Measurements from ENCODE around the gene DPF3. TPM values are rescaled to one million over a fixed set of nuclear protein-coding genes. Genes with fewer than 3 reads are reported as not detected.

DPF3 gene
- total RNA-seq, 3 donors from 2014 or later (not counting 1 experiment from before 2014, with no cell fraction given), result 1.4 to 1.8 (median 1.4) TPM

DNA sequence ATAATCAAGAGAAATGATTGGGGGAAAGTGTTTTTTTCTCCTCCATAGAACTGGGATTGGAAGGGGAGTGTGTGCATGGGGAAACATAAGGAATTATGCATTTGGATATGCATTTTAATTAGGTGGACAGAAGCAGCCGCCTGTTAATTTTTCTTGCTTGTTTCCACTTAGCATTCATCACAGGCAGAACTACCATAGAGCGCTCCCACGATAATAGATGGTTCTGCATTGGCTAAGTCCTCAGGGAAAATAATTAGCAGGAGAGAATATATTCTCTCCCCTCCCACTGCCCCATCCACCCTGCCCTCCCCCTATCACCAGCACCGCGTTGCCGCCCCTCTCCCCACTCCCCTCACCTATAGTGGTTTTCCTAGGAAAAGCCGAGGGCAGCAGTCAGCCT is 11.4 kb downstream of the DPF3 start:
- Mint-ChIP-seq H3K4me1 (peaks cover 23 to 35% of the 10 kb centered on the region in 2 donors), H3K27me3 (ENCODE audit: low read depth in 2 of 2) (peaks cover 10 to 18% of the 10 kb centered on the region in 2 donors), H3K4me3 (no peak overlapping the region), H3K9me3 (no peaks in the 10 kb centered on the region), H3K36me3 (no peaks in the 10 kb centered on the region), H3K27ac (no peak overlapping the region)
- ATAC-seq, result no peak
- no peak for DNase-seq
- Histone ChIP-seq H3K27ac (ENCODE audit: low read length) (no peak overlapping the region), H3K4me3 (ENCODE audit: low read length) (no peak overlapping the region), H3K4me1 (ENCODE audit: control insufficient read depth, insufficient read depth, low read length) (peaks cover 32% of the 10 kb centered on the region), H3K27me3 (ENCODE audit: control insufficient read depth, insufficient read depth, low read length) (no peaks in the 10 kb centered on the region), H3K36me3 (ENCODE audit: control insufficient read depth, insufficient read depth, low read length) (no peaks in the 10 kb centered on the region), H3K9me3 (ENCODE audit: control insufficient read depth, insufficient read depth, low read length) (no peaks in the 10 kb centered on the region)
- TF ChIP-seq, protein P1, sequence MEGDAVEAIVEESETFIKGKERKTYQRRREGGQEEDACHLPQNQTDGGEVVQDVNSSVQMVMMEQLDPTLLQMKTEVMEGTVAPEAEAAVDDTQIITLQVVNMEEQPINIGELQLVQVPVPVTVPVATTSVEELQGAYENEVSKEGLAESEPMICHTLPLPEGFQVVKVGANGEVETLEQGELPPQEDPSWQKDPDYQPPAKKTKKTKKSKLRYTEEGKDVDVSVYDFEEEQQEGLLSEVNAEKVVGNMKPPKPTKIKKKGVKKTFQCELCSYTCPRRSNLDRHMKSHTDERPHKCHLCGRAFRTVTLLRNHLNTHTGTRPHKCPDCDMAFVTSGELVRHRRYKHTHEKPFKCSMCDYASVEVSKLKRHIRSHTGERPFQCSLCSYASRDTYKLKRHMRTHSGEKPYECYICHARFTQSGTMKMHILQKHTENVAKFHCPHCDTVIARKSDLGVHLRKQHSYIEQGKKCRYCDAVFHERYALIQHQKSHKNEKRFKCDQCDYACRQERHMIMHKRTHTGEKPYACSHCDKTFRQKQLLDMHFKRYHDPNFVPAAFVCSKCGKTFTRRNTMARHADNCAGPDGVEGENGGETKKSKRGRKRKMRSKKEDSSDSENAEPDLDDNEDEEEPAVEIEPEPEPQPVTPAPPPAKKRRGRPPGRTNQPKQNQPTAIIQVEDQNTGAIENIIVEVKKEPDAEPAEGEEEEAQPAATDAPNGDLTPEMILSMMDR (IDR thresholded peaks at IDR 0.05), result no peak
- WGBS (ENCODE audit: insufficient coverage), result 90% methylated on average over 7 of the region's 7 CpGs
- intact Hi-C loops (cut with micrococcal nuclease), result no loop called here

DNA sequence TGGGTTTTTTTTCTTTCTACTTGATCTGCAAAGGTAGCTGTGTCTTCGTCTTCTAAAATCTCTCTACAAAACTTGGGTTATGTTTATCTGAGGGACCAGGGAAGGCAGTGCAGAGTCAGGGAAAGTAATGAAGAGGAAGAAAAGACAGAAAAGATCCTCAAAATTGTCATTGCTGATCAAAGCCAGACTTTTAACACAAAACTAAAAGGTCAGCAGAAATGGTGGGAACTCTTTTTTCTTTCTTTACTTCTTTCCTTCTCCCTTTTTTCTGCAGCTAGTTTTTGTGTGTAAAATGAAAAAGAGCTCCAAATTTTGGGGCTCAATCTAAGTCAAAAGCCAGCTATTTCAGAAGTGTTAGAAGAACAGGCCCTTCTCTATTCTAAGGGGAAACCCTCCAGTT is 11.9 kb downstream of the DPF3 start:
- 100% methylated on average over 1 of the region's 1 CpG for WGBS (ENCODE audit: insufficient coverage)
- no peak overlapping the region for H3K27ac Mint-ChIP-seq
- H3K27me3 ChIP-seq (ENCODE audit: control insufficient read depth, insufficient read depth, low read length), result no peaks in the 10 kb centered on the region
- ATAC-seq, result no peak
- peaks cover 32% of the 10 kb centered on the region for H3K4me1 ChIP-seq (ENCODE audit: control insufficient read depth, insufficient read depth, low read length)
- no peak overlapping the region for H3K4me3 ChIP-seq (ENCODE audit: low read length)
- no peaks in the 10 kb centered on the region for H3K9me3 ChIP-seq (ENCODE audit: control insufficient read depth, insufficient read depth, low read length)
- H3K4me1 Mint-ChIP-seq, result peaks cover 23 to 35% of the 10 kb centered on the region in 2 donors
- no peaks in the 10 kb centered on the region for H3K36me3 ChIP-seq (ENCODE audit: control insufficient read depth, insufficient read depth, low read length)
- no peak overlapping the region for H3K27ac ChIP-seq (ENCODE audit: low read length)
- intact Hi-C loops (cut with micrococcal nuclease), result no loop called here
- H3K4me3 Mint-ChIP-seq, result no peak overlapping the region
- no peak for DNase-seq
- H3K27me3 Mint-ChIP-seq (ENCODE audit: low read depth in 2 of 2), result peaks cover 14 to 15% of the 10 kb centered on the region in 2 donors
- TF ChIP-seq, protein P1 (IDR thresholded peaks at IDR 0.05), result no peak
- H3K36me3 Mint-ChIP-seq, result no peaks in the 10 kb centered on the region
- no peaks in the 10 kb centered on the region for H3K9me3 Mint-ChIP-seq

DNA sequence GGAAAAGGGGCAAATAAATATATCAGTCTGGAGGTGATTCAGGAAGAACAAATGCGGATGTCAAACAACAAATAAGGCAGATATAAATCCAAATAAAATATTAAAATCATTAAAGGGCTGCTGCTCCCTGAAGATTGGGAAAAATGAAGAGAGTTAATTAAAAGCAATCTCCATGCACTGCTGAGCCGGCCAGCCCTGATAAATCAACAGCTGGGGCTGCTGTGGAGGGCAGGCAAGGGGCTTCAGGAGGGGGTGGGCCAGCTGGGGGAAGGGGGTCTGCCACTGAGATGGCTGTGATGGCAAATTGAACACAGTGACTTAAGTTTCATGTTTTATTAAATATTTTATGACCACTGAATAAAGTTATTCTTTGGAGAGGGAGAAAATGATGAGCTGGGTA is 12.4 kb downstream of the DPF3 start:
- H3K4me3 Mint-ChIP-seq, result no peak overlapping the region
- ATAC-seq (no peak), DNase-seq (no peak)
- Histone ChIP-seq H3K4me1 (ENCODE audit: control insufficient read depth, insufficient read depth, low read length) (peaks cover 32% of the 10 kb centered on the region), H3K9me3 (ENCODE audit: control insufficient read depth, insufficient read depth, low read length) (no peaks in the 10 kb centered on the region), H3K4me3 (ENCODE audit: low read length) (no peak overlapping the region), H3K27me3 (ENCODE audit: control insufficient read depth, insufficient read depth, low read length) (no peaks in the 10 kb centered on the region), H3K27ac (ENCODE audit: low read length) (no peak overlapping the region), H3K36me3 (ENCODE audit: control insufficient read depth, insufficient read depth, low read length) (no peaks in the 10 kb centered on the region)
- H3K4me1 Mint-ChIP-seq, result peaks cover 23 to 35% of the 10 kb centered on the region in 2 donors
- H3K36me3 Mint-ChIP-seq, result no peaks in the 10 kb centered on the region
- TF ChIP-seq, protein P1 (IDR thresholded peaks at IDR 0.05), result no peak
- H3K9me3 Mint-ChIP-seq, result no peaks in the 10 kb centered on the region
- whole genome bisulfite sequencing (ENCODE audit: insufficient coverage), result 100% methylated on average over 1 of the region's 2 CpGs
- peaks cover 14 to 19% of the 10 kb centered on the region in 2 donors for H3K27me3 Mint-ChIP-seq (ENCODE audit: low read depth in 2 of 2)
- intact Hi-C loops (cut with micrococcal nuclease), result no loop called here
- no peak overlapping the region for H3K27ac Mint-ChIP-seq

DNA sequence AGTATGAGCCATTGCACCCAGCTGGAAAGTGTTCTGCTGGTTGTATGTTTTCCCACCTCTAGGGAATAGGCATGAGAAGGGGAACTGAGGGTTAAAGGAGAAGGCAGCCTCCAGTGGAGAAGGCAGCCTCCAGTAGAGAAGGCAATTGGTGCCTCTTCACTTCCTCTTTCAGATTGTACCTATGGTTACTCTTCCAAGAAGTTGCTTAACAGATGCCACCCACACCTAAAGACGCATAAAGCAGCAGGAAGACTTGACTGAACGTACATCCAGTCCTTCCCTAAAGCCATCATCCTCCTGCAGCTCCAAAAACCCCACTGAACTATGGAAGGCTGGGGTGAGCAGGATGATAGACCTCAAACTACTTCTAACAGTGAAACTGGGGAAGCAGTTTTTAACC is 13.1 kb downstream of the DPF3 start:
- ATAC-seq (no peak), DNase-seq (no peak)
- Histone ChIP-seq H3K27ac (ENCODE audit: low read length) (no peak overlapping the region), H3K27me3 (ENCODE audit: control insufficient read depth, insufficient read depth, low read length) (no peaks in the 10 kb centered on the region), H3K4me1 (ENCODE audit: control insufficient read depth, insufficient read depth, low read length) (peaks cover 32% of the 10 kb centered on the region), H3K36me3 (ENCODE audit: control insufficient read depth, insufficient read depth, low read length) (no peaks in the 10 kb centered on the region), H3K4me3 (ENCODE audit: low read length) (no peak overlapping the region), H3K9me3 (ENCODE audit: control insufficient read depth, insufficient read depth, low read length) (no peaks in the 10 kb centered on the region)
- 11% methylated on average over 2 of the region's 2 CpGs for WGBS (ENCODE audit: insufficient coverage)
- H3K4me3 Mint-ChIP-seq, result no peak overlapping the region
- no peaks in the 10 kb centered on the region for H3K9me3 Mint-ChIP-seq
- H3K27me3 Mint-ChIP-seq (ENCODE audit: low read depth in 2 of 2), result peaks cover 14 to 19% of the 10 kb centered on the region in 2 donors
- no peaks in the 10 kb centered on the region for H3K36me3 Mint-ChIP-seq
- peaks cover 23 to 35% of the 10 kb centered on the region in 2 donors for H3K4me1 Mint-ChIP-seq
- H3K27ac Mint-ChIP-seq, result no peak overlapping the region
- TF ChIP-seq, protein P1 (IDR thresholded peaks at IDR 0.05), result no peak
- intact Hi-C loops (cut with micrococcal nuclease), result no loop called here
